ENCODE data around the gene MYO1D.

Gene MYO1D

GRCh38 chr17:32494621-32495358 lies 382.1 kb downstream of the MYO1D start (continued):
- TF ChIP-seq ZFP30 (CRISPR knock-in tag; IDR thresholded peaks at IDR 0.05), result no peak
- no peak for TF ChIP-seq TCF4 (CRISPR knock-in tag; IDR thresholded peaks at IDR 0.05; ENCODE audit: borderline replicate concordance)
- no peak for TF ChIP-seq GLIS3 (CRISPR knock-in tag; IDR thresholded peaks at IDR 0.05)
- no peak for TF ChIP-seq BACH2 (CRISPR knock-in tag; IDR thresholded peaks at IDR 0.05; ENCODE audit: borderline replicate concordance)
- no peak for TF ChIP-seq ZC3H10 (CRISPR knock-in tag; IDR thresholded peaks at IDR 0.05)
- no peak for TF ChIP-seq PPARA (CRISPR knock-in tag; IDR thresholded peaks at IDR 0.05; ENCODE audit: borderline replicate concordance)
- no peak for TF ChIP-seq PATZ1 (CRISPR knock-in tag; IDR thresholded peaks at IDR 0.05; ENCODE audit: borderline replicate concordance)
- no peak for TF ChIP-seq ARNTL (CRISPR knock-in tag; IDR thresholded peaks at IDR 0.05; ENCODE audit: borderline replicate concordance, low read depth)
- TF ChIP-seq CSDC2 (CRISPR knock-in tag; IDR thresholded peaks at IDR 0.05), result no peak
- TF ChIP-seq ISL1 (CRISPR knock-in tag; IDR thresholded peaks at IDR 0.05), result no peak

- no peak for ATAC-seq
- no peak for TF ChIP-seq POU6F1 (CRISPR knock-in tag; IDR thresholded peaks at IDR 0.05; ENCODE audit: borderline replicate concordance, low read depth)
- no peak for TF ChIP-seq ISL1 (CRISPR knock-in tag; IDR thresholded peaks at IDR 0.05)
- no peak for TF ChIP-seq ESRRG (CRISPR knock-in tag; IDR thresholded peaks at IDR 0.05)
- no peak for TF ChIP-seq BACH2 (CRISPR knock-in tag; IDR thresholded peaks at IDR 0.05; ENCODE audit: borderline replicate concordance)
- TF ChIP-seq GLIS3 (CRISPR knock-in tag; IDR thresholded peaks at IDR 0.05), result no peak
- no peak for TF ChIP-seq TOX (CRISPR knock-in tag; IDR thresholded peaks at IDR 0.05; ENCODE audit: borderline replicate concordance)
- TF ChIP-seq TCF4 (CRISPR knock-in tag; IDR thresholded peaks at IDR 0.05; ENCODE audit: borderline replicate concordance), result no peak
- TF ChIP-seq ZFP30 (CRISPR knock-in tag; IDR thresholded peaks at IDR 0.05), result no peak
Observed at GRCh38 chr17:32493976-32494513, 382.9 kb downstream of the MYO1D start.

- TF ChIP-seq TOX (CRISPR knock-in tag; IDR thresholded peaks at IDR 0.05; ENCODE audit: borderline replicate concordance), result no peak
- no peak for TF ChIP-seq ZNF8 (CRISPR knock-in tag; IDR thresholded peaks at IDR 0.05)
- no peak for TF ChIP-seq OSR1 (CRISPR knock-in tag; IDR thresholded peaks at IDR 0.05)
Observed at GRCh38 chr17:32493571-32493970, 383.4 kb downstream of the MYO1D start.

GRCh38 chr17:32492648-32493289 lies 384.2 kb downstream of the MYO1D start:
- ATAC-seq, result no peak
- no peak for TF ChIP-seq ZNF8 (CRISPR knock-in tag; IDR thresholded peaks at IDR 0.05)
- no peak for TF ChIP-seq ESRRG (CRISPR knock-in tag; IDR thresholded peaks at IDR 0.05)
- TF ChIP-seq ISL1 (CRISPR knock-in tag; IDR thresholded peaks at IDR 0.05), result no peak
- no peak for TF ChIP-seq PPARA (CRISPR knock-in tag; IDR thresholded peaks at IDR 0.05; ENCODE audit: borderline replicate concordance)
- no peak for TF ChIP-seq CREB5 (CRISPR knock-in tag; IDR thresholded peaks at IDR 0.05; ENCODE audit: low read depth)
- TF ChIP-seq PATZ1 (CRISPR knock-in tag; IDR thresholded peaks at IDR 0.05; ENCODE audit: borderline replicate concordance), result no peak
- TF ChIP-seq TCF4 (CRISPR knock-in tag; IDR thresholded peaks at IDR 0.05; ENCODE audit: borderline replicate concordance), result no peak
- no peak for TF ChIP-seq ARNTL (CRISPR knock-in tag; IDR thresholded peaks at IDR 0.05; ENCODE audit: borderline replicate concordance, low read depth)
- no peak for TF ChIP-seq ZNF565 (CRISPR knock-in tag; conservative IDR thresholded peaks at IDR 0.05; ENCODE audit: low read depth)
- no peak for TF ChIP-seq ZFP3 (CRISPR knock-in tag; IDR thresholded peaks at IDR 0.05)
- TF ChIP-seq TOX (CRISPR knock-in tag; IDR thresholded peaks at IDR 0.05; ENCODE audit: borderline replicate concordance), result no peak
- no peak for TF ChIP-seq ZFP30 (CRISPR knock-in tag; IDR thresholded peaks at IDR 0.05)
- TF ChIP-seq RARB (CRISPR knock-in tag; IDR thresholded peaks at IDR 0.05), result no peak
- no peak for TF ChIP-seq SNAI2 (CRISPR knock-in tag; IDR thresholded peaks at IDR 0.05)
- no peak for TF ChIP-seq OSR1 (CRISPR knock-in tag; IDR thresholded peaks at IDR 0.05)

More at GRCh38 chr17:32493571-32493970, 383.4 kb downstream of the MYO1D start:
- no peak for ATAC-seq
